Glutamatergic neuron (in vitro differentiated cells): Measurements from ENCODE around the gene NPC2. TPM values are rescaled to one million over a fixed set of nuclear protein-coding genes. Genes with fewer than 3 reads are reported as not detected.
"Not testable (repeated sequence)": the region's sequence is repeated elsewhere in the genome, so short reads cannot be mapped to it uniquely, and the experiment has no call there.

Source experiments
- DNase-seq: peaks from one replicate; pipeline ENCODE4 v3.0.0; 2022
- H3K27ac Mint-ChIP-seq: one replicate; pipeline ENCODE4 v1.8.0; 2020; ENCODE audit warnings: mild to moderate bottlenecking, mixed read lengths, inconsistent platforms; ENCODE audit not compliant: unreplicated experiment
- H3K27me3 Mint-ChIP-seq: one replicate; pipeline ENCODE4 v1.8.0; 2020; ENCODE audit warnings: mild to moderate bottlenecking, moderate library complexity, mixed read lengths, inconsistent platforms; ENCODE audit not compliant: unreplicated experiment
- H3K36me3 Mint-ChIP-seq: one replicate; pipeline ENCODE4 v1.8.0; 2020; ENCODE audit warnings: mild to moderate bottlenecking, mixed read lengths, inconsistent platforms; ENCODE audit not compliant: unreplicated experiment
- H3K4me1 Mint-ChIP-seq: one replicate; pipeline ENCODE4 v1.8.0; 2020; ENCODE audit warnings: mild to moderate bottlenecking, low read depth, mixed read lengths, inconsistent platforms; ENCODE audit not compliant: unreplicated experiment
- H3K4me3 Mint-ChIP-seq: one replicate; pipeline ENCODE4 v1.8.0; 2020; ENCODE audit warnings: mild to moderate bottlenecking, mixed read lengths, inconsistent platforms; ENCODE audit not compliant: unreplicated experiment
- H3K9me3 Mint-ChIP-seq: one replicate; pipeline ENCODE4 v1.8.0; 2020; ENCODE audit warnings: mild to moderate bottlenecking, moderate library complexity, mixed read lengths, inconsistent platforms; ENCODE audit not compliant: unreplicated experiment
- CTCF ChIP-seq: fragments of 200-600 bp; sonication (generic); IDR thresholded peaks from one replicate; pipeline ENCODE4 v1.5.0; 2021; ENCODE audit not compliant: partially characterized antibody, unreplicated experiment
- total RNA-seq: library from RNA; stranded (reverse); fragmentation: NEBNext Ultra II Directional; extraction: Animal tissue kit (Norgen Biotek cat#: 25700); gene quantifications from one replicate; pipeline ENCODE4 v1.2.1, GENCODE V29; 2021; ENCODE audit not compliant: unreplicated experiment

The NPC2 gene
- total RNA-seq, 1 donor from 2014 or later = 17.6 TPM

DNA sequence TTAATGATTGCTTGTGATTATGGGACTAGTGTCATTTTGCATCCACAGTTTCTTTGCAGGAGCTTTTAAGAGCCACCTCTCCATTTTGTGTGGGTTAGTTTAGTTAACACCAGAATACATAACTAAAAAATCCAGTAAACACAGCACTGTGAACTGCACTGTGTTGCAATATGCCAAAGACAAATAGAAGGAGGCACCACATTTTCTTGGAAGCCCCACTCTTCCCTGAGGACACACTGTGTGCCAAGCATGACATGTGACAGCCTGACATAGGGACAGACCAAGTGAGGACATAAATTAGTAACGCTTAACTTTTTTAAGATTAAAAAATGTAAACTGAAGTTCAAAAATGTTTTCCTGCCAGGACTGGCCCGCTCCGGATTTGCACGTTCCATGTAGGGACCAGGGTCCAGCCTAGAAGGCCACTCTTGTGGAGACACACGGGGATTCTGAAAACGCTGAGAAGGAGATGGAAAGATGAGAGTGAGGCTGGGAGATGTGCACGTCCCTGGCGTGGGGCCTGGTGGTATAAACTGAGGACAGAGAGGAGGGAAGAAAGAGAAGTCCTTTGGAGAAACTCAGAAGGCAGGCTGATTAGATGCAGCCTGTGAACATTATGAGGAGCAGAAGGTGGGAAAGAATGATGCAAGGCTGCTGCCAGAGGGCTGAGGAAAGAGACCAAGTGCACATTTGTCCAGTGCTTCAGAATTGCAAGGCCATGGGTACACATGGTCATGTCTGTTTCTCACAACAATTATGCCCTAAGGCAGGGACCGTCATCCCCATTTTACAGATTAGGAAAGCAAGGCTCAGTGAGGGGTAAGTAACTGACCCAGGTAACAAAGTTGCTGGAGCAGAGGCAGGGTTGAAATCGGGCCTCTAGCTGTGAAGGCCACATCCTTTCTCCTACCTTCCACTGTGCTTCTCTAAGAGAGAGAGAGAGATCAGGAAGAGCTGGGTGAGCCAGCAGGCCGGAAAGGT is 45.6 kb upstream of the NPC2 start:
- TF ChIP-seq CTCF = no peak
- Mint-ChIP-seq H3K36me3 (no peaks in the 10 kb centered on the region), H3K27ac (no peak overlapping the region), H3K27me3 (peaks cover 1% of the 10 kb centered on the region), H3K4me1 (peaks cover 3% of the 10 kb centered on the region), H3K4me3 (no peak overlapping the region), H3K9me3 (peaks cover 3% of the 10 kb centered on the region)
- DNase-seq = no peak

GRCh38 chr14:74536336-74536735 is 43.2 kb upstream of the NPC2 start:
- not testable (repeated sequence) for H3K9me3 Mint-ChIP-seq, H3K4me3 Mint-ChIP-seq, H3K27me3 Mint-ChIP-seq

GRCh38 chr14:74535756-74536325 is 42.7 kb upstream of the NPC2 start:
- no peak for DNase-seq
- TF ChIP-seq CTCF = no peak
- H3K27me3 Mint-ChIP-seq = peaks cover 2% of the 10 kb centered on the region
- peaks cover 3% of the 10 kb centered on the region for H3K4me1 Mint-ChIP-seq
- no peaks in the 10 kb centered on the region for H3K36me3 Mint-ChIP-seq
- H3K4me3 Mint-ChIP-seq = no peak overlapping the region
- H3K27ac Mint-ChIP-seq = no peak overlapping the region
- peaks cover 4% of the 10 kb centered on the region for H3K9me3 Mint-ChIP-seq

More at GRCh38 chr14:74536336-74536735, 43.2 kb upstream of the NPC2 start:
- H3K4me1 Mint-ChIP-seq, H3K36me3 Mint-ChIP-seq, H3K27ac Mint-ChIP-seq, DNase-seq: not testable (repeated sequence)

DNA sequence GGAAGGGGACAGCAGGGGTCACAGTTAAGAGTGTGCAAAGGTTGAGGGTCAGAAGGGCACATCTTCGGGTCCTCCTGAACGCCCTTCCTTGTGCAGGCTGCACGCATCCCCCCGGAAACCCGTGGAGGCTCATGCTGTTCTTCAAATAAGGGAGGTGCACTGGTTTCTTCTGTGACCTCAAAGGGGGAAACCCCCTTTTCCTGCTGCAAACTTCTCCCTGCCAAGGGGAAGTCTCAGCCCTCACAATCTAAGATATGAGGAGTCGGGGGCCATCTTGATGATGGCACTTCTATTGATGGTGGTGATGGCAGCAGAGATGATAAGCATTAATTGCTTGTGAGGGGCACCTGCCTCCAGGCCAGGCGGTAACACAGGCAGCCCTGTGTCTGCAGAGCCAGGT is 40.5 kb upstream of the NPC2 start:
- Mint-ChIP-seq H3K4me3 (no peak overlapping the region), H3K9me3 (peaks cover 1% of the 10 kb centered on the region), H3K27me3 (peaks cover 3% of the 10 kb centered on the region), H3K27ac (no peak overlapping the region), H3K36me3 (no peaks in the 10 kb centered on the region), H3K4me1 (peaks cover 3% of the 10 kb centered on the region)
- no peak for TF ChIP-seq CTCF
- no peak for DNase-seq

DNA sequence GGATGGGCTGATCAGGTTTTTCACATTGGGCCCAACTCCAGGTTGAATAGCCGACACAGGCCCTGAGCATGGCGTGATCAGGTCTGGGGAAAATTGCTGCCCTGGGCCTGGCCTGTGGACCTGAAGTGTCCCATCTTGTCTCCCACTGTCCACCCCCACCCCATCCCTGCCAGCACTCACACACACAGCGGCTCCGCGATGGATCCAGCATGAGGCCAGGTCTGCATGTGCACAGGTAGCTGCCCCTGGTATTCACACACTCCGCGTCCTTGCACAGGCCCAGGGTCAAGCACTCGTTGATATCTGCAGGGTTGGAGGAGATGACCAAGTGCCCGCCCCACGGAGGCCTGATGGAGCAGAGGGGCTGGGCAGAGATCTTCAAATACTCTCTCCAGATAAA is 39.1 kb upstream of the NPC2 start:
- no peak overlapping the region for H3K4me3 Mint-ChIP-seq
- peaks cover 3% of the 10 kb centered on the region for H3K27me3 Mint-ChIP-seq
- no peaks in the 10 kb centered on the region for H3K36me3 Mint-ChIP-seq
- no peak for DNase-seq
- no peak overlapping the region for H3K27ac Mint-ChIP-seq
- TF ChIP-seq CTCF = no peak
- peaks cover 3% of the 10 kb centered on the region for H3K4me1 Mint-ChIP-seq
- peaks cover 1% of the 10 kb centered on the region for H3K9me3 Mint-ChIP-seq
